ENCODE measurements around the gene POR.
"Not testable (repeated sequence)": the region's sequence is repeated elsewhere in the genome, so short reads cannot be mapped to it uniquely, and the experiment has no call there.

POR gene

DNA sequence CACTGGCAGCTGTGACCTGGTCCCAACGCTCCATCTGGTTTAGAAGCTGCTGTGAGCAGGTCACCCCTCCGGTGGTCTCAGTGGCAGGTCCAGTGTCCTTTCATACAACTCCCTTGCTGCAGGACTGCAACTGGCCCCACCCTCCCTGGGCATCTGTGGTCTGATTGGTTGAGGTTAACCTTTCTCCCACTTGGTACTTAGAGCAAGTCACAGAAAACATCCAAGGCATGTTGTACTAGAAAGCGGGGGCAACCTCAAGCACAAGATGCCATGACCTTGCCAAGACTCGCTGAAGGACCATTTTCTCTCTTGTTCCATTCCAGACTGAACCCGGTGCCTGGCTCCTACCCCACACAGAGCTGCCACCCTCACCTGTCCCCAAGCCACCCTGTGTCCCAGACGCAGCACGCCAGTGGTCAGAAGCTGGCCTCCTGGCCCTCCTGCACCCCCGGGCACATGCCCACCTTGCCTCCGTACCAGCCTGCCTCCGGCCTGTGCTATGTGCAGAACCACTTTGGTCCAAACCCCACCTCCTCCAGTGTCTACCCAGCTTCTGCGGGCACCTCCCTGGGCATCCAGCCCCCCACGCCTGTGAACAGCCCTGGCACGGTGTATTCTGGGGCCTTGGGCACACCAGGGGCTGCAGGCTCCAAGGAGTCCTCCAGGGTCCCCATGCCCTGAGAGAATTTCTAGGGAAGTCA, 27.1 kb upstream of the POR start:
- Histone ChIP-seq H3K27ac (ENCODE audit: low read depth, low read length) (no peak overlapping the region), H3K27me3 (ENCODE audit: control insufficient read depth, insufficient read depth, low read length) (no peaks in the 10 kb centered on the region), H3K36me3 (ENCODE audit: control insufficient read depth, insufficient read depth, low read length) (peaks cover 61% of the 10 kb centered on the region), H3K9me3 (ENCODE audit: control insufficient read depth, insufficient read depth, low read depth, low read length) (no peaks in the 10 kb centered on the region), H3K9ac (ENCODE audit: low read length) (no peak overlapping the region), H3K4me1 (ENCODE audit: control insufficient read depth, insufficient read depth, low read length) (no peaks in the 10 kb centered on the region), H3K4me3 (ENCODE audit: low read depth, low read length) (no peak overlapping the region)

DNA sequence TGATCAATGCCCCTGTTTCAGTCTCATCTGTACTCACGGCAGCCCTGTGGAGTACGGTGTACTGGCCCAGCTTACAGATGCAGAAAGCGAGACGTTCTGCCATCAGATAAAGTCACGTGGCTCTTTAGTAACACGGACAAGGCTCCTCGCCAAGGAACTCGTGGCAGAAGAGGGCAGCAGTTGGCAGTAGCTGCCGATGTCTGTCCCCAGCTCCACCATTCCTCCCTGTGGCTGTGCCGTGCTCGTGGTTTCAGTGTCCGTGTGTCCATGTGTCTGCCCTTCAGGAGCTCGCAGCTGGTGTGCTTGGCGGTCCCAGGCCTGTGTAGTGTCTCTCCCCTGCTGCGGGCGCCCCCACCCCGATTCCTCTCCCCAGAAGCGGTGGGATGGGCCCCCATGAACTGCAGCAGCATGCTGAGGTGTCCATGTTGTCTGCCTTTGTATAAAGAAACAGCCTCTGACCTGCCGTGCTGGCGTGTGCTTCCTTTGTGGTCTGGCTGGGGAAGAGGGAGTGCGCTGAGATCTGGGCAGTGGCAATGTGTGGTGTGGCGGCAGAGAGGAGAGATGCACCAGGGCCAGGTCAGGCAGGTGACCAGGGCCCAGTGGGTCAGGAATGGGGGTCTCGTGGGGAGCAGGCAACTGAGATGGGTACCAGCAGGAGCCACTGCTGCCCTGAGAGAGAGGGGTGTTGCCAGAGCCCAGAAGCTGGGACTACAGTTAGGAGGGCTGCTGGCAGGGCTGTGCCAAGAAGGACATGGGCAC, 26.3 kb upstream of the POR start:
- H3K27me3 ChIP-seq (ENCODE audit: control insufficient read depth, insufficient read depth, low read length), result no peaks in the 10 kb centered on the region
- H3K4me3 ChIP-seq (ENCODE audit: low read depth, low read length), result no peak overlapping the region
- H3K36me3 ChIP-seq (ENCODE audit: control insufficient read depth, insufficient read depth, low read length), result peaks cover 54% of the 10 kb centered on the region
- H3K9me3 ChIP-seq (ENCODE audit: control insufficient read depth, insufficient read depth, low read depth, low read length), result no peaks in the 10 kb centered on the region
- H3K9ac ChIP-seq (ENCODE audit: low read length), result no peak overlapping the region
- H3K27ac ChIP-seq (ENCODE audit: low read depth, low read length), result no peak overlapping the region
- no peaks in the 10 kb centered on the region for H3K4me1 ChIP-seq (ENCODE audit: control insufficient read depth, insufficient read depth, low read length)

DNA sequence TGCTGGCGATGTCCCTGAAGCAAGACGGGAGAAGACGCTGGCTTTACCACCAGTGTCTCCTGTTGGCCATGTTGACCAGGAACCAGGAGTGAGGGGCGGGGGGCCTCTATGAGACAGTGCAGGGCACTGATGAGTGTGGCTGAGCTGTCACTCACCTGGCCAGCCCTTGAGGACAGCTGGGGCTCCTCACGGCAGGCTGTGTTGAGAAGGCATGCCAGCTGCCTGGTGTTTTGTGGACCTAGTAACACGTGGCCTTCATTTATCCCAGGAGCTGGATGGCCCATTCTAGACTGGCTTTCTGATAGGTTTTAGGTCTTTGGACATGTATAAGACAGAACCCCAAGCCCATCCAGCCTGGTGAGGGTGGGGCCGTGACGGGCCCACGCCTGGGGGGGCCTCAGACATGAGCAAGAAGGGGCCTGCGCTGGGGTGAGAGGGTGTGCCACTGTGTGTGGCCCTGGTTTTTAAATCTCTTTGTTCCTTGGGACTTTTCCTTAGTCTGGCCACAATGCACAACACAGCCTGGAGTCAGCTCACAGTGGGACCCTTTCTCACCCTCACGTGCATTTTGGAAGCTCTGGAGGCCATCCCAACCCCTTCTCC, 25.6 kb upstream of the POR start:
- Histone ChIP-seq H3K9ac (ENCODE audit: low read length) (no peak overlapping the region), H3K27me3 (ENCODE audit: control insufficient read depth, insufficient read depth, low read length) (no peaks in the 10 kb centered on the region), H3K9me3 (ENCODE audit: control insufficient read depth, insufficient read depth, low read depth, low read length) (no peaks in the 10 kb centered on the region), H3K27ac (ENCODE audit: low read depth, low read length) (no peak overlapping the region), H3K36me3 (ENCODE audit: control insufficient read depth, insufficient read depth, low read length) (peaks cover 48% of the 10 kb centered on the region), H3K4me1 (ENCODE audit: control insufficient read depth, insufficient read depth, low read length) (no peaks in the 10 kb centered on the region), H3K4me3 (ENCODE audit: low read depth, low read length) (no peak overlapping the region)

DNA sequence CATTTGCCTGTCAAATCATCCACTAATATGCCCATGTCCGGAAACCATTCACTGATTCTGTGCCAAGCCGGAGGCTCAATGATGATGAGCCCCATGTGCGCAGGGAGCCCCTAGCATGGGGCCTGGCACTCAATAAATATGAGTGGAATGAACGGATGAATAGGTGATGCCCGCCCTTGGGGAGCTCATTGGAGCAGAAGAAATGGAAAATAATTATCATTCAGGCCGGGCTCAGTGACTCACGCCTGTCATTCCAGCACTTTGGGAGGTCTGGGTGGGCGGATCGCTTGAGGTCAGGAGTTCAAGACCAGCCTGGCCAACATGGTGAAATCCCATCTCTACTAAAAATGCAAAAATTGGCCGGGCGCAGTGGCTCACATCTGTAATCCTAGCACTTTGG, 25.1 kb upstream of the POR start:
- Histone ChIP-seq H3K9ac (ENCODE audit: low read length) (no peak overlapping the region), H3K27me3 (ENCODE audit: control insufficient read depth, insufficient read depth, low read length) (no peaks in the 10 kb centered on the region), H3K4me3 (ENCODE audit: low read depth, low read length) (no peak overlapping the region), H3K9me3 (ENCODE audit: control insufficient read depth, insufficient read depth, low read depth, low read length) (no peaks in the 10 kb centered on the region), H3K36me3 (ENCODE audit: control insufficient read depth, insufficient read depth, low read length) (peaks cover 43% of the 10 kb centered on the region), H3K27ac (ENCODE audit: low read depth, low read length) (no peak overlapping the region), H3K4me1 (ENCODE audit: control insufficient read depth, insufficient read depth, low read length) (no peaks in the 10 kb centered on the region)

DNA sequence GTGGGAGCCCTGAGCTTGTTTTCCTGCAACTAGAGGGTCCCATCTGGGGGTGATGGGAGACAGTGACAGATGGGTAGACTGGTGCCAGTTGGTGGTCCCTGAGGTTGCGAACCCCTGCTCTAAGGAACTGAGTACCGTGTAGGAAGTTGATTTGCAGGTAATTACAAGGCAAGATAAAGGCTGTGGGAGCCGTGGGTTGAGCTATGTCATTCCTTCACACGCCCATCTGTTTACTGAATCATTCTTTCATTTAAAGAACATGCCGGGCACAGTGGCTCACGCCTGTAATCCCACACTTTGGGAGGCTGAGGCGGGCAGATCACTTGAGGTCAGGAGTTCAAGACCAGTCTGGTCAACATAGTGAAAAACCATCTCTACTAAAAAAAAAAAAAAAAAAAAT, 23.7 kb upstream of the POR start:
- H3K27me3 ChIP-seq (ENCODE audit: control insufficient read depth, insufficient read depth, low read length); H3K4me3 ChIP-seq (ENCODE audit: low read depth, low read length); H3K27ac ChIP-seq (ENCODE audit: low read depth, low read length); H3K9ac ChIP-seq (ENCODE audit: low read length); H3K9me3 ChIP-seq (ENCODE audit: control insufficient read depth, insufficient read depth, low read depth, low read length); H3K4me1 ChIP-seq (ENCODE audit: control insufficient read depth, insufficient read depth, low read length): not testable (repeated sequence)
- peaks cover 29% of the 10 kb centered on the region for H3K36me3 ChIP-seq (ENCODE audit: control insufficient read depth, insufficient read depth, low read length)

DNA sequence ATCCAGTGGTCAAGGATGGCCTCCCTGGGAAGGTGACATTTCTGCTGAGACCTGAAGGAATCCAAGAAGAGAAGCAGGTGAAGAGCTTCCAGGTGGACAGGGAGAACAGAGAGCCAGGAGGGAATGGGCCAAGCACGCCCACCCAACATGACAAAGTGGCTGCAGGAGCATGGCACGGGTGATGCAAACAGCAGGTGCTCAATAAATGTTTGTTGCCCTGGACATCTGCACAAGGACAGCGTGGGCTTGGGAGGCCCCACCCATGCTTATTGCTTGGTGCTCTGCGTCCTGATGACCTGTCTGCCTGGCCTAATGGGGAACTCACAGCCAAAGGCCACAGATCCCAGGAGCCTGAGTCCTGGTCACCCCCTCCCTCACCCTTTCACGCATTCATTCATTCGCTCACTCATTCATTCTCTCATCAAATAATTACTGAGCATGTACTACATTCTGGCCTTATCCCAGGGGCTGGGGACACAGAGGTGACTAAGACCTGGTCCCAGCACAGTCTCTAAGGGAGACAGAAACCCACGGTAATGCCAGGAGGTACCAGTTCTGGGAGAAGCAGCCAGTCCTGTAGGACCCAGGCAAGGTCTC, 23.0 kb upstream of the POR start:
- Histone ChIP-seq H3K9ac (ENCODE audit: low read length) (no peak overlapping the region), H3K27ac (ENCODE audit: low read depth, low read length) (no peak overlapping the region), H3K4me1 (ENCODE audit: control insufficient read depth, insufficient read depth, low read length) (no peaks in the 10 kb centered on the region; the same call in 1 of the 2 replicates), H3K9me3 (ENCODE audit: control insufficient read depth, insufficient read depth, low read depth, low read length) (no peaks in the 10 kb centered on the region), H3K4me3 (ENCODE audit: low read depth, low read length) (no peak overlapping the region), H3K27me3 (ENCODE audit: control insufficient read depth, insufficient read depth, low read length) (no peaks in the 10 kb centered on the region), H3K36me3 (ENCODE audit: control insufficient read depth, insufficient read depth, low read length) (peaks cover 23% of the 10 kb centered on the region)

DNA sequence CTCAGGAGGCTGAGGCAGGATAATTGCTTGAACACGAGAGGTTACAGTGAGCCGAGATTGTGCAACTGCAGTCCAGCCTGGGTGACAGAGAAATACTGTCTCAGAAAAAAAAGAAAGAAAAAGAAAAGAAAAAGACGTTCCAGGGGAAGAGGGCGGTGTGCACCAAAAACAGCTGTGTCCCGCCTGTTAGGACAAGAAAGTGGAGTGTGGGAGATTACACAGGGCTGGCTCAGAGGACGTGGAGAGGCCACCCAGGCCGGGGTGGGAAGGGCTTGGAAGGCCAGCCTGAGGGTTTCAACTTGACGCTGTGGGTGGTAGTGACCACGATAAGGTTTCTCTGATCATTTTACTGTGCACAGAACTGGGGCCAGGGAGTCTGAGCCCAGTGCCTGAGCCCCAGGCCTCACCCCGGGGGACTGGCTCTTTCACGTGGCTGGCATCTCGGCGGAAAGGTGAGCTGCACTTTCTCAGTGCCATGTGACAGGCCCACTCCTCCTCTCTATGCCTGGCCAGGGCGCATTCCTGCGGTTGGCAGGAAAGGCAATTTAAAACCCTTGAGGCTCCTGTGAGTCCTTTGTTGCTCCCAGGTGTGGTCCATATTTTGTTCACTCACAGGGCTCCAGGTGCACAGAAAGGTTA, 22.2 kb upstream of the POR start:
- H3K27me3 ChIP-seq (ENCODE audit: control insufficient read depth, insufficient read depth, low read length), result no peaks in the 10 kb centered on the region
- H3K27ac ChIP-seq (ENCODE audit: low read depth, low read length), result no peak overlapping the region
- no peaks in the 10 kb centered on the region; the same call in 1 of the 2 replicates for H3K4me1 ChIP-seq (ENCODE audit: control insufficient read depth, insufficient read depth, low read length)
- H3K4me3 ChIP-seq (ENCODE audit: low read depth, low read length), result no peak overlapping the region
- peaks cover 18% of the 10 kb centered on the region for H3K36me3 ChIP-seq (ENCODE audit: control insufficient read depth, insufficient read depth, low read length)
- no peaks in the 10 kb centered on the region for H3K9me3 ChIP-seq (ENCODE audit: control insufficient read depth, insufficient read depth, low read depth, low read length)
- no peak overlapping the region for H3K9ac ChIP-seq (ENCODE audit: low read length)

DNA sequence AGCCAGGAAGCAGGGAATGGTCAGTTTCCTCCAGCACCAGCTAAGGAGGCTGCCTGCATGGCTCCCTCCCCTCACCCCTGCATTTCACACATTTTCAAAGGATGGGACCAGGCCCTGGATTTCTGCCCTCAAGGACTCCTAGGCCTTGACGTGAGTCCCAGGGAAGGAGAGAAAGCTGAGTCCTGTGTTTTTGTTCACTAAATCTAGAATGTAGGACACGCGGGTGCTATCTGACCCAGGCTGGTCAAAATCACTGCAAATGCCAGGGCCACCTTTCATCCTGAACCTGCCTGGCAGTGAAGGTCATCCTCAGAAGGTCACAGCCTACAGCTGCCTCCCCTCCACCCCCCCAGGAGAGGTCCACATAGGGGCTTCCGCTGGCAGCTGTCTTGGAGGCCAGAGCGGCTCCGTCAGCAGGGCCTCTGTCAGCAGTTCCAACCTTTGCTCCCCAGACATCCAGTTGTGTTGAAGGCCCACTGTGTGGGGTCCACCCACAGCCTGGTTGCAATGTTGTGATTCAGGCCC, 18.1 kb upstream of the POR start:
- H3K36me3 ChIP-seq (ENCODE audit: control insufficient read depth, insufficient read depth, low read length), result no peaks in the 10 kb centered on the region
- no peak overlapping the region for H3K27ac ChIP-seq (ENCODE audit: low read depth, low read length)
- H3K4me3 ChIP-seq (ENCODE audit: low read depth, low read length), result no peak overlapping the region
- no peaks in the 10 kb centered on the region for H3K9me3 ChIP-seq (ENCODE audit: control insufficient read depth, insufficient read depth, low read depth, low read length)
- H3K27me3 ChIP-seq (ENCODE audit: control insufficient read depth, insufficient read depth, low read length), result no peaks in the 10 kb centered on the region
- peaks cover 2% of the 10 kb centered on the region for H3K4me1 ChIP-seq (ENCODE audit: control insufficient read depth, insufficient read depth, low read length)
- H3K9ac ChIP-seq (ENCODE audit: low read length), result no peak overlapping the region

DNA sequence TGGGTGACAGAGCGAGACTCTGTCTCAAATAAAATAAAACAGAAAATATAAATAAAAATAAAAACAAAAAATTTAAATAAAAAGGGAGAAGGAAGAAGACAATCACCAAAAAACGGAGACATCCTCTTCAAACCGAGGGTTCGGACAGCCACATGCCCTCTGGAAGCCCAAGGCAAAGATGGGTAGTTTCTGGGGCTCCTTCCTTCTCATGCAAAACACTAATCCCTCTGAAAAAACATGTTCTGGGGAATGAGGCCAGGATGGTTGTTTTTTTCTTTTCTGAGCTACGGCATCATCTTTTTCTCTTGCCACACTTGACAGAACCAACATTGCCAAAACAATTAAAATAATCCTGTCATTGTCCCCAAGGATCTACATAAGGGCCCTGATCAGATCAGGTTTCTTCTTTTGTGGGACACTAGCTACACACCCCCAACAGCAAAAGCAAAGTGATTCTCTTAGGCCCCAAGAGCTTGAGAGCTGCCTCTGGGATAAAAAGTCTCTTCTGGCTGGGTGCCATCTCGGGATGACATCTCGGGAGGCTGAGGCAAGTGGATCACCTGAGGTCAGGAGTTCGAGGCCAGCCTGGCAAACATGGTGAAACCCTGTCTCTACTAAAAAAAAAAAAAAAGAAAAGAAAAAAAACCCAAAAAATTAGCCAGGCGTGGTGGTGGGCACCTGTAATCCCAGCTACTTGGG, 14.2 kb upstream of the POR start:
- Histone ChIP-seq H3K36me3 (ENCODE audit: control insufficient read depth, insufficient read depth, low read length) (no peaks in the 10 kb centered on the region), H3K27me3 (ENCODE audit: control insufficient read depth, insufficient read depth, low read length) (no peaks in the 10 kb centered on the region), H3K9me3 (ENCODE audit: control insufficient read depth, insufficient read depth, low read depth, low read length) (no peaks in the 10 kb centered on the region), H3K4me1 (ENCODE audit: control insufficient read depth, insufficient read depth, low read length) (peaks cover 4% of the 10 kb centered on the region), H3K4me3 (ENCODE audit: low read depth, low read length) (no peak overlapping the region), H3K9ac (ENCODE audit: low read length) (no peak overlapping the region), H3K27ac (ENCODE audit: low read depth, low read length) (no peak overlapping the region)

DNA sequence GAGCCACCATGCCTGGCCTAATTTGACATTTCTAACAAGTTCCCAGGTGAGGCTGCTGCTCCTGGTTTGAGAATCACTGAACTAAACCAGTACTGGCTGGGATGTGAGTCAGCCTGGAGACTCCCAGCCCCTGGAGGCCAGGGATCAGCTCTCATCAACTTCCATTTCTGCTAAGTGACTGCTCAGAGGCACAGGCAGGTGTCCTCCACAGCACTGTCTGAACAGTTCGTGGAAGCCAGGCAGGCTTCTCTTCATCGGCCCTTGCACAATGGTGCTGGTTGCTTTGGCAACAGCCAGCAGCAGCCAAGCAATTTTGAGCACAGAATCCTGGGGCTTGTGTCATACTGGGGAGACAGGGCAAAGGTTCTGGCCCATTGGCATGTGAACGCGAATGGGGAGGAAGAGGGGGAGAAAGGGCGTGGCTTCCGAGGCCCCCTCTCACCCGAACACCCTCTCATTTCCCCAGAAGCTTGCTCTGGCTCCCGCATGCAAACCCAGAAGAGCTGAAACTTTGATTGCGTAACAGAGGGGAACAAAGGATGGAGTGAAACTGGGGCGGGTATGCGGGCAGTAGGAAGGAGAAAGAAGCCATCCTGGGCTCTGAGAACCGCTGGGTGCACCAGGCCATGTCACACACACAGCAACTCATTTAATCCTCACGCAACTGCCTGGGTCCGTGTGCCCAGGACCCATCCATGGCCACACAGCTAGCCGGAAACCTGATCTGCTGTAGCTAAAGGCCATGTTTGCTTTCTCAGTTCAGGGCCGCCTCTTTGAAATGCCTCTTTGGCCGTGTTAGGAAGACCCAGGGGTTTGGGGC, 9.0 kb upstream of the POR start:
- Histone ChIP-seq H3K36me3 (ENCODE audit: control insufficient read depth, insufficient read depth, low read length) (no peaks in the 10 kb centered on the region), H3K9ac (ENCODE audit: low read length) (peak overlapping the region; percentile 31), H3K9me3 (ENCODE audit: control insufficient read depth, insufficient read depth, low read depth, low read length) (no peaks in the 10 kb centered on the region), H3K27me3 (ENCODE audit: control insufficient read depth, insufficient read depth, low read length) (no peaks in the 10 kb centered on the region), H3K4me1 (ENCODE audit: control insufficient read depth, insufficient read depth, low read length) (peaks cover 8% of the 10 kb centered on the region), H3K27ac (ENCODE audit: low read depth, low read length) (no peak overlapping the region), H3K4me3 (ENCODE audit: low read depth, low read length) (no peak overlapping the region)

Measured in HUES6 (cell line).